Activated CD4-positive, alpha-beta T cell treated with anti-CD3 and anti-CD28 coated beads for 24 hours (primary cell): ENCODE results near the gene RASA2.

Experiments used
- DNase-seq, 2 donors: peaks; one replicate each; pipeline ENCODE4 v3.0.0-alpha.2; 2020; ENCODE audit warnings: low read depth in 2 of 2

RASA2 gene

DNA sequence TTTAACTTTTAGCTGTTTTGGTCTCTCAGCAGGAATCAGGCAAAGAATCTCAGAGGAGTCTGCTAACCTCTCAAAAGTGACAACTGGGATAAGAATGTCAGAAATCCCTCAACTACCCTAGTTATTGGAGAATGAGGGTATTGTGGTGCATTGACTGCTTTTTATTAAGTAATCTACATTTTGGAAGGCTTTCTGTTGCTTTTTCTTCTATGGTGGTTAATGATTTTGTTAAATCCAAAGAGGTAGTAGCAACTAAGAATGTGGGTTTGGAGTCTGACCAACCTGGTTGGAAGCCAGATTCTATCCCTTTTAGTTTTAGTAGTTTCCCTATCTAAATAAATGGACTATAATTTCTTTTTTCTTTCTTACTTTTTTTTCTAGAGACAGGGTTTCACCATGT is 156.6 kb downstream of the RASA2 start:
- DNase-seq, result no peak

DNA sequence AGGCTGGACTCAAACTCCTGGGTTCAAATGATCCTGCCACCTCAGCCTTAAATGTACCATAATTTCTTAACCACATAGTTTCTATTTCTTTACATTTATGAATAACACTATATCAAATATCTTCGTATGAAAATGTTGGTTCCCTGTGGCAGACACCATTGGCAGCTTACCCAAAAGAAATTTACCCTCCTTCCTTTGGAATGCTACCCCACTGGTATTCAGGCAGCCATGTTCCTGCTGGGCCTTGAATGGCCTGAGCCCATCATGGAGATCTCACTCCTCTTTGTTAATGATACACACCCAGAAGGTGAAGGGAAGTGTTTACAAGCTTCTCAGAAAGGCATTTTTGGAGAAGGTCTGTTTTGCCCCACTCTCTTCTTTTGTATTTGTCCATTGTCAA is 157.0 kb downstream of the RASA2 start:
- no peak for DNase-seq

DNA sequence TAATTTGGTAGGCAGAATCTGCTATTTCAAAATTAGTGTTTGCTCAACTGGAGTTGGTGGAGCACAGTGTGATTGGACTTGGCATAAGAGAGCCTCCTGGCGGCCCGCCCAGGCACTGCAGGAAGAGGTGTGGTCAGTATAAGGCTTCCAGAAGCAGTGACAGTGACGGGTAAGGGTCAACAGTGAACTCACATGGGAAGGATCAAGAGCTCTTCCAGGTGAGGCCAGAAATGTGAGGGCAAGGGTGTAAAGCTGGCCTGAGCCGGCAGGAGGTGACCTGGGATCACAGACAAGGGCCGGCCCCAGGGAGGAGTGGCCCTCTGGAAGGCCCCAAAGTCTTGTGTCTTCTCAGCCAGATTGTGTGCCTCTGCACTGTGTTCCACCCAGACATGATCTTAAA is 158.1 kb downstream of the RASA2 start:
- DNase-seq, result peak; percentile 52 to 68

DNA sequence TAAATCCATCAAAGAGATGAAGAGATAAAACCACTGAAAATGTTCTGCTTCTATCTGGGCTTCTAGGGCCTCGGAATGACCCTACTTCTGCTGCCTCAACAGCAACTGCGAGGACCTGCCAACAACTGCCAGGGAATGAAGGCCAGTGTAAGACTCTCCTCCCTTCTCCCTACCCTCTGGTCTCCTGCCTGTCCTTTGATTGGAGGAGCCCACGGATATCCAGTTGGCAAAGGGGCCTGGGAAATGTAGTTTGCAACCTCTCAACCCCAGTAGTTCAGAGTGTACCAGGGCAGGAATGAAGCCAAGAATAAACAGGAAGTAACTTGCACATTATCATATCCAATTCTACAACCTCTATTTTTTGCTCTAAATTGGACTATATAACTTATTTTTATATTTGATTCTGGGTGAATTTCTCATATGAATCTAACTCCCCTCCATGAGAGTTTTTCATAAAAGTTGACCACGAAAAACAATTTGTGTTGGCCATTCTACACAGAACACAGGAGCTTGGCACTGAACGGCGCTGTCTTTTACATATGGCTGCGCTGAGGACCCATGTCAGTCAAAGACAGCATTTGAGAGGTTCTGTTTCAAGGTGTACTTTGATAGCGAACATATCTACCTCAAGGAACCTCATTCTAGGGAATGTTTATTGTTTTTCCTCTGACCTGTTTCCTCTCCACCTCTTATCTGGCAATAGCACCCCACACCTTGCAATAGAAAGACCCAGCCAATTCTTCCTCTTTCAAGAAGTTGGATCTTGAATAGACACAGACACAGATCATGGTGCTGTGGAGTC is 160.1 kb downstream of the RASA2 start:
- DNase-seq, result no peak

DNA sequence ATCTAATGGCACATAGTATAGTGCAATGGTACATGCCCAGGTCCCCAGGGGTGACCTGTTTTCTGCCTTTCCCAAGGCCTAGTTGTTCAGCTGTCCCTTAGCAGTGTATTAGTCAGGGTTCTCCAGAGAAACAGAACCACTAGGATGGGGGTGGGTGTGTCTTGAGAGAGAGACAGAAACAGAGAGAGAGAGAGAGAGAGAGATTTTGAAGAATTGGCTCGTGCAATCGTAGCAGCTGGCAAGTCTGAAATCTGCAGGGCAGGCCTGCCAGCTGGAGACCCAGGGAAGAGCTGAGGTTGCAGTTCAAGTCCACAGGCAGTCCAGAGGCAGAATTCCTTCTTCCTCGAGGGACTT is 160.7 kb downstream of the RASA2 start:
- DNase-seq, result no peak

DNA sequence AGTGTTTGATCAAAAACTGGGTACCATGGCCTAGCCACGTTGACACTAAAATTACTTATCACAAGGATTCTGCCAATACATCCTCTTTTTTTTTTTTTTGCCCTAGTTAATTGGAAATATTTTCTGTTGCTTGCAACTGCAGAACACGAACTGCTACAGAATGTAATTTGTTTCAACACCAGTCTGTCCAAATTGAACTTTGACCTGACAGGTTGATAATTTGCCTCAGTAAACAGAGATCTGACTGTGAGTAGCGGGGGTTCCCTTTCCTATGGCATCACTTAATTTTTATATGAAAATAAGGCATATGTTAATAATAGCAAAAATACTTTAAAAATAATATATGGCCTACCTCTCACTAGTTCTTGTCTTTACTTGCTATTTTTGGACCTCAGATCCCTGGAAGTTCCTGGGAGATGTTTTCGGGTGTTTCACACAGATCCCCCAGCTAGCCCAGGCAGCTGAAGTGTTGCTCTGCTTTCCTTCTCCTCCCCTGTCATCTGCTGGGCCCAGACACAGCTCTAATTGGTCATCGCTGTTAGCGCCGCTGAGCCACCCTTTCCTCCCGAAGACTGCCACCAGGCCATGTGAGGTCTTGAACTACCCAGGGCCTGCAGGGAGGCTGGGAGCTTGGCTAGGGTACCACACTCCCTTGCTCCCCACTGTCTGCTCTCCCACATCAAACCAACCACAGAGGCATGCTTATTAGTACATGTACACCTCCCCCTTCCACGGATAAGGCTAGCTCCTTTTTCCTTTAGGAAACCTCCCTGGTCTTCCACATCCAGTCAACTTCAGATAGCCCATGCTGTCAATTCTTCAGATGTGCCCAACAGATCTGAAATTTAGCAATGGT is 161.5 kb downstream of the RASA2 start:
- DNase-seq, result no peak

DNA sequence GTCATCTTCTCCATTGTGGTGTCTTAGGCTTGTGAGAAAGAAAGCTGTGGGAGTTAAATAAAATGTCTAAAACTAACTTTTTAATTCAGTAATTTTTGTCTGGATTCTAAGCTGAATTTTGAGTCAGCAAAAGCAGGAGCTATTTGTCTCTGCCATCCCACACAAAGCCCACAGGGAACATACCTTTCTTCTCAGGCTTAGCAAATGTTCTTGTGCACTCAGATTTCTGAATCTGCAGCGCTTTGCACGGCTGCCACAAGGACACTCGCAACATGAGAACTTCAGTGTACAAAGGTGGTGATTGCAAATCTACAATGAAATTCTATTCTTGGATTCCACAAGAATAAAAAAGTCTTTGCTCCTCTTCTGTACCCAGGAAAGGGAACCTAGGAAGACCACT is 163.0 kb downstream of the RASA2 start:
- no peak for DNase-seq

DNA sequence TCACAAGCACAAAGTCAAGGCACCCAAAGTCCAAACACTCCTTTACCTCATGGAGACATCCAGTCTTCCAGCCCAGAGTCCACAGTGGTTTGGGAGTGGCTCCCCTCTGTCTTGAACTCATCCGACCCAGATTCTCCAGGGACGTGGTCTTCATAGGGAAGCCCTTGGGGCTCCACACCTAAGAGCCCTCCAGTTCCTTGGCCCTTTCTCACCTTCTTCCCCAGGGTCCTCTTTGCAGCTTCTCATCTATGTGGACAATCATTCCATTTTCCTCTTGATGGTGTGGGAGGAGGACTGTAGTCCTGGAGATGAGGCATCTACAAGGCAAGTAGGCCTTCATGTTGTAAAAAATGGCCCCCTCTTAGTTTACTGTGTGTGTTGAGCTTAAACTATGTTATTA is 164.0 kb downstream of the RASA2 start:
- no peak for DNase-seq

DNA sequence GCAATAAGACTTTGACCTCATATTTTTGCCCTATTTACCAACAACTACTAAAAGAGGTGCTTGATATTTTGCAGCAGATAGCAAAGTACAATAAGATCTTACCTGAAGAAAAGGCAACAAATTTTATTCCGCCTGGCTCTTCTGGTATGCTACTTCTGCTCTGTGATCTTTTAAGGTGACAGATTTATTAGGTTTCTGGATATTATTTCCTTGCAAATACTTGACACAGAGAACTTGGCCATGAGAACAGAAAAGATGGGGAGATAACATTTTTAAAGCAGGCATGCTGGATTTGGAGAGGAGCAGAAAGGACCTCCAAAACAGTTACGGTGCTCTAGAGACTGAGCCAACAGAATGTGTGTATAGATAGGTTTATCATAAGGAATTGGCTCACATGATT is 164.6 kb downstream of the RASA2 start:
- no peak for DNase-seq

DNA sequence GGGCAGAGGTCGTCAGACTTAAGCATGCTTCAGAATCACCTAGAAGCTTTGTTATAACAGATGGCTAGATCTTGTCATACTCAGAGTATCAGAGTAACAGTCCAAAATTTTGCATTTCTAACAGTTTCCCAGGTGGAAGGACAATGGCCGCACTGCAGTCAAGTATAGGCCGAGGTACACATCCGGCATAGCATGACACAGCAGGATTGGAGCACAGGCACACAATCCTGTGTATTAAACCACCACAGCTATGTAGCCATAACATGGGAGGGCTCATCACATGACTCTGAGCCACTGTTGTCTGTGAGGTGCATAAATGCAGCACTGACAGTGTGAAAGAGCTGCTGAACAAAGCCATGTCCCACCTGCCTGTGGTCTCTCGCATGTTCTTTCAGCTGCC is 165.5 kb downstream of the RASA2 start:
- no peak for DNase-seq

DNA sequence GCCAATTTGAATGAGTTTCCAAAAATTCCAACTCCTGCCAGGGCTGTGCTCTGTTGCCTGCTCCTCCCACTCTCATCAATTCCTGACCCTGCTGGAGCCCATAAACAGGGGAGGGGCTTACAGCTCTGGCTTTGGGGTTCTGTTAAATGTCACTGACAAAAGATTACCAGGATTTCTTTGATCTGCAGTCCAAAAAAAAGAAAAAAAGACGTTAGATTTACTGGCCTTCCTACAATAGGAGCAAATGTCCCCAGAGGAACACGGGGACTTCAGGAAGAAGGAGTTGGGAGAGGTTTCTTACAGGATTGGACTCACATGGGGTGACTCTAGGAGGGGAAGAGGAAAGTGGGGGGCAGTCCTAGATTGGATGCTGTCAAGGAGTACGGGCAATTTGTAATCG is 167.0 kb downstream of the RASA2 start:
- no peak for DNase-seq

DNA sequence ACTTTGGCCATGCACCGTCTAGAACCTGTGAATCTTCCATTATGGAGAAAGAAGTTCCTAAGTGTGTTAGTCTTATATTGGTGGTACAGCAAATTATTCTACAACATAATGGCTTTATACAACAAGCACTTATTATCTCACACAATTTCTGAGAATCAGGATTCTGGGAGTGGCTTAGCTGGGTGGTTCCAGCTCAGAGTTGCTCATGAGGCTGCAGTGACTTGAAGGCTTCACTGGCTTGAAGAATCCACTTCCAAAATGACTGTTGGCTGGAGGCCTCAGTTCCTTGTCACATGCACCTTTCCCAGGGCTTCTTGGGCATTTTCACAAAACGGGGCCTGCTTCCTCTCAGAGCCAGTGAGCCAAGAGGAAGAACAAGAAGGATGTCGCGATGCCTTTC is 169.0 kb downstream of the RASA2 start:
- no peak for DNase-seq

DNA sequence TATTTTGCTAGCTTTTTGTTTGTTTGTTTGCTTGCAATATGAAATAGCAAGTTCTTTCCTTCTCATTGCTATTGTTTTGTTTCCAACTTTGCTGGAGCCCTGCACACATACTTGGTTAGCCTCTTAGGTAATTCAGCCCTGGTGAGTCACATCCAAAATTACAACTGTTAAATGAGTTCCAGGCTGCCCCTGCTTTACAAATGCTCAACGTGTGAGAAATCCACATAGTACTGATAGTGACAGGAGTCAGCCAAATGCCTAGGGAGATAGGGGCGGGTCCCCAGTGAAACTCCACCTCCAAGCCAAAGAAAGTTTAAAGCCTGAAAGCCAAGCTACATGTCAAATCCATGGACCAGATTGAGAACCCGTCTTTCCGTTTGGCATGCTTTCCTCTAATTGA is 169.9 kb downstream of the RASA2 start:
- DNase-seq, result no peak

DNA sequence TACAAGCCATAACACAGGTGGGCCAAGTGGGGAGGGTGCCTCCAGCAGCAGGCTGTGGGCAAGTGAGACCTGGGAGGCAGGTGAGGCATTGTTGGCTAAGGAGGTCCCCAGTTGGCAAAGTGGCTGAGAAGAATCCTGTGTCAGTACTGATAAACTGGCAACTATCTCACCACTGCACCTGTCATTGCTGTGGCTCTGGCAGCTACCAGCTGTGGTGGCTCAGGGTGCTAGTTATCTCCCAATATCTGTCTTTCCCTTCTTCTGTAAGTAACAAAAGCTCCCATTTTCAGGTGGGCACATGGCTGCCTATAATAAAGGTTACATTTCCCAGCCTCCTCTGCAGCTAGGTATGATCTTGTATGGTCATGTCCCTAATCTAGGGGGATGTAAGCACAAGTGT is 170.7 kb downstream of the RASA2 start:
- no peak for DNase-seq

DNA sequence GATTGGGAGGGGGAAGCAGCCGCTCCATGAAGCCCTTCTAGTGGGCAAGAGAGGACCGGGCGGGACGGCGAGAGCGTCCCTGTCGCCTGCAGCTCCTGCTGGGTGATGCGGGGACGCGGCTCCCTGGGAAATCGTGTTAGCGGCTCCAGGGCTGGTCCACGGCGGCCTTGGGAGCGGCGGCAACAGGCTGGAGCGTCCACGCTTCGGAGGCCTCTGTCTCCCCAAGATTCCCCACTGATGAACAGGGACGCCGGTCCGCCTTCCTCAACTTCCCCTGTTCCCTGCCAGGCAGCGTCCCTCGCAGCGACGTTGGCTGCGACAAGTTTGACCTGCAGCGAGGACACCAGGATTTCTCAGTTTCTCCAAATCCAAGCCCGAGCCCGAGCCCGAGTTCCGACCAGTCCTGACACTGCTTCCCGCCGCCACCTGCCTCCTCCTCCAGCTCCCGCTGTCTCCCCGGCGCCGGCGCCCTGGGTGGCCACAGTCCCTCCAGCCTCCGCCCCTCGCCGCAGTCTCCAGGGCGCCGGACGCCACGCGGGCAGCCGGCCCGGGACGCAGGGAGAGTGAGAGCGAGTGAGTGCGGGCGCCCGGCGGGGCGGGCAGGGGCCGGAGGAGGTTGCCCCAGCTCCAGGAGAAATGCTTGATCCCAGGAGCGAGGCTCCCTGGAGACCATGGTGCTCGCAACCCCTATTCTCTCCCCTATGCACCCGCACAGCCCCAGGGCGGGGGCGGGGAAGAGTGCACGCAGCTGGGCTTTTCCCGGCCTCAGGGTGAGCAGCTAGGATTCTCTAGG is 173.2 kb downstream of the RASA2 start:
- no peak for DNase-seq

DNA sequence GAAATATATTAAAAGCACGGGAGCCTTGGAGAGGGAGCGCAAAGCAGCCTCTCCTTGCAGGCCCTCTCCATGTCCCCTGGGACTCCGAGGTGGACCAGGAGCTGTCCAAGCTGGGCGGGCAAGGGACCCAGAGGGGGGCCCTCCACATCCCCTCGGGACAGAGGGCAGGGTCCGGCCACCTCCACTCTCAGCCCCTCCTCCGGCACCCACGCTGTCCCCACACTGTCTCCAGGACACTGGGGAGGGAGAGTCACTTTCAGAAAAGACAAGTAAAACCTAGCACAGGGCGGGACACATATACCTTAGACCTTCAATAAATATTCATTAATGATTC is 173.8 kb downstream of the RASA2 start:
- no peak for DNase-seq

DNA sequence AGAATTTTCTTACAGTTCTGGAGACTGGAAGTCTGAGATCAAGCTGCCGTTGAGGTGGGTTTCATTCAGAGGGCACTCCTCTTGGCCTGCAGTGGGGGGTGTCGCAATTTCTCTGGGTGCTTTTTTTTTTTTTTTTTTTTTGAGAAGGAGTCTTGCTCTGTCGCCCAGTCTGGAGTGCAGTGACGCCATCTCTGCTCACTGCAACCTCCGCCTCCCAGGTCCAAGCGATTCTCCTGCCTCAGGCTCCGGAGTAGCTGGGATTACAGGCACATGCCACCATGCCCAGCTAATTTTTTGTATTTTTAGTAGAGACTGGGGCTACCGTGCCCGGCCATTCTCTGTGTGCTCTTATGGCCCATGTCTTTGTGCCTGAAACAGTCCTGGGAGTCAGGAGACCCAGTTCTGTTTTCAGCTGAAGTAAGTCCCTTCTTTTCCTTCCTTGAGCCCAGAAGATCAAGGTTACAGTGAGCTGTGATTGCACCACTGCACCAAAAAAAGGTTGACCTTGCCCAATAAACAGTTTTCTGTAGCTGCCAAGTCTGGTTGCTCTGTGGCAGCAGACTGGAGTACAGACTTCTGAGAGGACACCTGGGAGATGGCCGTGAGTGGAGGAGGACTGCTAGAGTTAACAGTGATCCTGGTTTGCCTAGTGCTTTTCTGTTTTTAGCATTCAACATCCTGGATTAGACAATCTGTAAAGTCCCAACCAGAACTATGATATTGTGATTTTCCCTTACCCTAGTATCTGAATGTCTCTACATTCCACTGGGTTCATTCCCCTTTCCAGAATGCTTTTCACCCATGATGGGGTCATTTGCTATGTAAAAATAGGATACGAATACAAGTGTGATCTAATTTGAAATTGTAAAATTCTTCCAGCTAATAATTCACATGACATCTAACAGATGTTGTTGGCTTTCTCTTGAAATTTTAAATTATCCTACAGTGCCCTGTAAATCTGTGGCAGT is 174.7 kb downstream of the RASA2 start:
- no peak for DNase-seq

DNA sequence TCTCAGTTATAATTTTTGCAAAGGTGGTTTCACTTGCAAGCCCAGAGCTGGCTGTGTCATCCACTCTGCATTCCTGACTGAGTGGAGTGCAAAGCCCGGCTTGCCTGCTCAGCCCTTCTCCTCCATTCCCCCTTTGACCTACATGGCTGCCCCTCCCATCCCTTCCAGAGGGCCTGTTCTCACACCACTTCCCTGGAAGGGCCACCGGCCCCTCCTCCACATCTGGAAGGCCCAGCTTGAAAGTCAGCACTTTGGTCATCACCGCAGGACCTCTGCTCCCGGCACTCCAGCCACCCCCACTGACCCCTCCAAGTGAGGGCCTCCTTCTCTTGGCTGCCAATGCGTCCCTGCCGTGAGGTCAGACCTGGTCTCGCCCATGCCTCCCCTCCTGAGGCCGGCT is 177.2 kb downstream of the RASA2 start:
- no peak for DNase-seq
